ENCODE measurements around the gene OLAH.

Gene OLAH

DNA sequence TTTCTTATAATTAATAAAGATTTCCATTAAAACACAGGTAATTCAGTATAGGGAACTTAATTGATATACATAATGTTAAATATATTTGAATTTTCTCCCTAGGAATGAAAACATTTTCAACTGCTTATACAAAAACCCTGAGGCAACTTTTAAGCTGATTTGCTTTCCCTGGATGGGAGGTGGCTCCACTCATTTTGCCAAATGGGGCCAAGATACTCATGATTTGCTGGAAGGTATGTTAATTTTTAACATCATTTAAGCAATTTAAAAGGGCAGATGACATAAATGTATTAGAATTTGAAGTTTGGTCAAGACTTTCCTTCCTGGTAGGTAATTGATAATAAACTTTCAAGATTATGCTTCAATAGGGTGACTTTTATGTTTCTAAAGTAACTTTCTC is 5.8 kb downstream of the OLAH start:
- no peaks in the 10 kb centered on the region for H4K20me1 ChIP-seq (ENCODE audit: insufficient read depth, low read length)
- no peak overlapping the region for H3K27ac ChIP-seq (ENCODE audit: low read length)
- no peak overlapping the region for H2AFZ ChIP-seq (ENCODE audit: low read depth, low read length)
- H3K4me2 ChIP-seq (ENCODE audit: low read length) = no peak overlapping the region
- H3K9ac ChIP-seq (ENCODE audit: low read length) = no peak overlapping the region
- no peak overlapping the region for H3K4me3 ChIP-seq (ENCODE audit: low read length)
- H3K9me3 ChIP-seq (ENCODE audit: insufficient read depth, low read length) = no peaks in the 10 kb centered on the region
- H3K36me3 ChIP-seq (replicated peaks; ENCODE audit: low read depth, low read length) = no peaks in the 10 kb centered on the region
- no peaks in the 10 kb centered on the region for H3K79me2 ChIP-seq (ENCODE audit: low read length)
- no peaks in the 10 kb centered on the region for H3K4me1 ChIP-seq (ENCODE audit: low read length)
- TF ChIP-seq, protein P1, sequence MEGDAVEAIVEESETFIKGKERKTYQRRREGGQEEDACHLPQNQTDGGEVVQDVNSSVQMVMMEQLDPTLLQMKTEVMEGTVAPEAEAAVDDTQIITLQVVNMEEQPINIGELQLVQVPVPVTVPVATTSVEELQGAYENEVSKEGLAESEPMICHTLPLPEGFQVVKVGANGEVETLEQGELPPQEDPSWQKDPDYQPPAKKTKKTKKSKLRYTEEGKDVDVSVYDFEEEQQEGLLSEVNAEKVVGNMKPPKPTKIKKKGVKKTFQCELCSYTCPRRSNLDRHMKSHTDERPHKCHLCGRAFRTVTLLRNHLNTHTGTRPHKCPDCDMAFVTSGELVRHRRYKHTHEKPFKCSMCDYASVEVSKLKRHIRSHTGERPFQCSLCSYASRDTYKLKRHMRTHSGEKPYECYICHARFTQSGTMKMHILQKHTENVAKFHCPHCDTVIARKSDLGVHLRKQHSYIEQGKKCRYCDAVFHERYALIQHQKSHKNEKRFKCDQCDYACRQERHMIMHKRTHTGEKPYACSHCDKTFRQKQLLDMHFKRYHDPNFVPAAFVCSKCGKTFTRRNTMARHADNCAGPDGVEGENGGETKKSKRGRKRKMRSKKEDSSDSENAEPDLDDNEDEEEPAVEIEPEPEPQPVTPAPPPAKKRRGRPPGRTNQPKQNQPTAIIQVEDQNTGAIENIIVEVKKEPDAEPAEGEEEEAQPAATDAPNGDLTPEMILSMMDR (IDR thresholded peaks at IDR 0.05; ENCODE audit: low read depth, low read length) = no peak
- no peak for TF ChIP-seq EZH2phosphoT487 (IDR thresholded peaks at IDR 0.05; ENCODE audit: low read depth)
- no peaks in the 10 kb centered on the region for H3K27me3 ChIP-seq (ENCODE audit: low read depth, low read length)

DNA sequence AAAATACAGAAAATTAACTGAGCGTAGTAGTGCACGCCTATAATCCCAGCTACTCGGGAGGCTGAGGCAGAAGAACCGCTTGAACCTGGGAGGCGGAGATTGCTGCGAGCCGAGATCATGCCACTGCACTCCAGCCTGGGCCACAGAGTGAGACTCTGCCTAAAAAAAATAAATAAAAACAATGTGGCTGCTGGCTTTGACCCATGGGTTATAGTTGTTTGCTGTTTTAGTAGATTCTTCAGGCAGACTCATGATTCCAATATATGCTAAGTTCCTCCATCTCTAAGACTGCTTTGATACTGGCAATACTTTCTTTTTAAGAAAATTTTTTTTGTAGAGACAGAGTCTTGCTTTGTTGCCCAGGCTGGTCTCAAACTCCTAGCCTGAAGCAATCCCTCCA is 8.4 kb downstream of the OLAH start:
- Histone ChIP-seq H3K4me2 (ENCODE audit: low read length) (no peak overlapping the region), H3K9ac (ENCODE audit: low read length) (no peak overlapping the region), H4K20me1 (ENCODE audit: insufficient read depth, low read length) (no peaks in the 10 kb centered on the region), H3K4me3 (ENCODE audit: low read length) (no peak overlapping the region), H3K79me2 (ENCODE audit: low read length) (no peaks in the 10 kb centered on the region), H3K27ac (ENCODE audit: low read length) (no peak overlapping the region), H3K4me1 (ENCODE audit: low read length) (no peaks in the 10 kb centered on the region), H2AFZ (ENCODE audit: low read depth, low read length) (no peak overlapping the region), H3K36me3 (replicated peaks; ENCODE audit: low read depth, low read length) (no peaks in the 10 kb centered on the region), H3K9me3 (ENCODE audit: insufficient read depth, low read length) (no peaks in the 10 kb centered on the region), H3K27me3 (ENCODE audit: low read depth, low read length) (no peaks in the 10 kb centered on the region)
- no peak for TF ChIP-seq EZH2phosphoT487 (IDR thresholded peaks at IDR 0.05; ENCODE audit: low read depth)
- TF ChIP-seq, protein P1 (IDR thresholded peaks at IDR 0.05; ENCODE audit: low read depth, low read length) = no peak

DNA sequence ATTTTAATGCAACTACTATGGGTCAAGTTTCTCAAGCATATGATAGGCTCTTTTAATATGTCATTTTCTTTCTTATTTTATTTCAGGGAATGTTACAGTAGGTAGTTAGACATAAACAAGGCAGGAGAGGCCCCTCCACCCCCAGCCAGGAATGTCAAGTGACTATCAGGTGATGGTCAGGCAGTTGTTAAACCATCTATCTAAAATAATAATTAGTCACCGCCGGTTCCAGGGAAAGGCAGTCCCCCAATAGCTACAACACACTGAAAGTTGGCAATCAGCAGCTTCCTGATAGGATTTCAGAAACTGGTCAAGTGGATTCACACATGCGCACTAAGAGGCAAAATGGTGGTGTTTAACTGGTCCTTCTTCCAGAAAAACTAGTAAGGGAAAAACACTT is 9.3 kb downstream of the OLAH start:
- Histone ChIP-seq H3K9ac (ENCODE audit: low read length) (no peak overlapping the region), H3K9me3 (ENCODE audit: insufficient read depth, low read length) (no peaks in the 10 kb centered on the region), H3K79me2 (ENCODE audit: low read length) (no peaks in the 10 kb centered on the region), H3K36me3 (replicated peaks; ENCODE audit: low read depth, low read length) (no peaks in the 10 kb centered on the region), H3K4me3 (ENCODE audit: low read length) (no peak overlapping the region), H3K27ac (ENCODE audit: low read length) (no peak overlapping the region), H3K4me1 (ENCODE audit: low read length) (no peaks in the 10 kb centered on the region), H4K20me1 (ENCODE audit: insufficient read depth, low read length) (no peaks in the 10 kb centered on the region), H3K27me3 (ENCODE audit: low read depth, low read length) (no peaks in the 10 kb centered on the region), H2AFZ (ENCODE audit: low read depth, low read length) (no peak overlapping the region), H3K4me2 (ENCODE audit: low read length) (no peak overlapping the region)
- TF ChIP-seq EZH2phosphoT487 (IDR thresholded peaks at IDR 0.05; ENCODE audit: low read depth) = no peak
- TF ChIP-seq, protein P1 (IDR thresholded peaks at IDR 0.05; ENCODE audit: low read depth, low read length) = no peak

DNA sequence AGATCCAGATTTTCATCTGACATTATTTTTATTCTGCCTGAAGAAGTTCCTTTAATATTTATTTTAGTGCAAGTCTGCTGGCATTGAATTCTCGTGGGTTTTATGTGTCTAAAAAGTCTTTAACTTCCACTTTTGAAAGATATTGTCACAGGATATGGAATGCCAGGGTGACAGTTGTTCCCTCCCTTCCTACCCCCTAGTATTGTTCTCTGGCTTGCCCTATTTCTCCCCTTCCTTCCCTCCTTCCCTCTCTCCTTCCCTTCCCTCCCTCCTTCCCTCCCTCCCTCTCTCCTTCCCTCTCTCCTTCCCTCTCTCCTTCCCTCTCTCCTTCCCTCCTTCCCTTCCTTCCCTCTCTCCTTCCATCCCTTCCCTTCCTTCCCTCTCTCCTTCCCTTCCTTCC is 14.9 kb downstream of the OLAH start:
- TF ChIP-seq EZH2phosphoT487 (IDR thresholded peaks at IDR 0.05; ENCODE audit: low read depth) = no peak
- TF ChIP-seq, protein P1 (IDR thresholded peaks at IDR 0.05; ENCODE audit: low read depth, low read length) = no peak
- H3K9ac ChIP-seq (ENCODE audit: low read length) = no peak overlapping the region
- H3K27ac ChIP-seq (ENCODE audit: low read length) = no peak overlapping the region

More for the DNA sequence above, 14.9 kb downstream of the OLAH start:
- Histone ChIP-seq H3K4me3 (ENCODE audit: low read length) (no peak overlapping the region), H3K9me3 (ENCODE audit: insufficient read depth, low read length) (no peaks in the 10 kb centered on the region), H3K4me2 (ENCODE audit: low read length) (no peak overlapping the region), H2AFZ (ENCODE audit: low read depth, low read length) (no peak overlapping the region), H3K79me2 (ENCODE audit: low read length) (no peaks in the 10 kb centered on the region), H3K27me3 (ENCODE audit: low read depth, low read length) (no peaks in the 10 kb centered on the region), H4K20me1 (ENCODE audit: insufficient read depth, low read length) (no peaks in the 10 kb centered on the region), H3K4me1 (ENCODE audit: low read length) (no peaks in the 10 kb centered on the region), H3K36me3 (replicated peaks; ENCODE audit: low read depth, low read length) (no peaks in the 10 kb centered on the region)
